Osteocyte (in vitro differentiated cells): ENCODE results near the gene BCL2L14. TPM values are rescaled to one million over a fixed set of nuclear protein-coding genes. Genes with fewer than 3 reads are reported as not detected.

Source experiments
- DNase-seq: peaks from one replicate; pipeline ENCODE4 v3.0.0; 2021; ENCODE audit warnings: mixed read lengths; ENCODE audit not compliant: unreplicated experiment; ENCODE audit errors: extremely low spot score
- H3K27ac Mint-ChIP-seq: one replicate; pipeline ENCODE4 v1.8.0; 2021; ENCODE audit warnings: mild to moderate bottlenecking, mixed read lengths; ENCODE audit not compliant: unreplicated experiment
- H3K27me3 Mint-ChIP-seq: one replicate; pipeline ENCODE4 v1.8.0; 2021; ENCODE audit warnings: mixed read lengths; ENCODE audit not compliant: unreplicated experiment
- H3K36me3 Mint-ChIP-seq: one replicate; pipeline ENCODE4 v1.8.0; 2021; ENCODE audit warnings: mixed read lengths; ENCODE audit not compliant: unreplicated experiment
- H3K4me1 Mint-ChIP-seq: one replicate; pipeline ENCODE4 v1.8.0; 2021; ENCODE audit warnings: mixed read lengths; ENCODE audit not compliant: unreplicated experiment
- H3K4me3 Mint-ChIP-seq: one replicate; pipeline ENCODE4 v1.8.0; 2021; ENCODE audit warnings: mild to moderate bottlenecking, moderate library complexity, mixed read lengths; ENCODE audit not compliant: unreplicated experiment
- H3K9me3 Mint-ChIP-seq: one replicate; pipeline ENCODE4 v1.8.0; 2021; ENCODE audit warnings: mixed read lengths; ENCODE audit not compliant: unreplicated experiment
- CTCF ChIP-seq: fragments of 200-600 bp; sonication (generic); IDR thresholded peaks from 2 replicates; pipeline ENCODE4 v1.5.0; 2021; ENCODE audit warnings: antibody characterized with exemption, mild to moderate bottlenecking, moderate library complexity
- total RNA-seq: library from RNA; stranded (reverse); gene quantifications from 2 replicates; pipeline ENCODE4 v1.2.1, GENCODE V29; 2021

BCL2L14 gene
- total RNA-seq, 1 donor from 2014 or later = not detected

GRCh38 chr12:12039897-12040296 lies 30.8 kb upstream of the BCL2L14 start:
- Mint-ChIP-seq H3K4me3 (no peak overlapping the region), H3K9me3 (no peaks in the 10 kb centered on the region), H3K27ac (no peak overlapping the region), H3K4me1 (no peaks in the 10 kb centered on the region), H3K27me3 (peaks cover 9% of the 10 kb centered on the region), H3K36me3 (peaks cover 2% of the 10 kb centered on the region)
- no peak for TF ChIP-seq CTCF
- DNase-seq = peak; percentile 21

- H3K4me3 Mint-ChIP-seq = no peak overlapping the region
- TF ChIP-seq CTCF = no peak
- H3K27me3 Mint-ChIP-seq = peaks cover 11% of the 10 kb centered on the region
- no peak overlapping the region for H3K27ac Mint-ChIP-seq
- no peaks in the 10 kb centered on the region for H3K4me1 Mint-ChIP-seq
- no peak for DNase-seq
- H3K9me3 Mint-ChIP-seq = no peaks in the 10 kb centered on the region
- H3K36me3 Mint-ChIP-seq = no peaks in the 10 kb centered on the region
These were observed 24.3 kb upstream of the BCL2L14 start for GRCh38 chr12:12046401-12046800.

GRCh38 chr12:12047682-12048081 lies 23.1 kb upstream of the BCL2L14 start:
- Mint-ChIP-seq H3K27me3 (peaks cover 8% of the 10 kb centered on the region), H3K36me3 (no peaks in the 10 kb centered on the region)

GRCh38 chr12:12048266-12048665 lies 22.5 kb upstream of the BCL2L14 start:
- peaks cover 8% of the 10 kb centered on the region for H3K27me3 Mint-ChIP-seq
- H3K4me3 Mint-ChIP-seq = no peak overlapping the region
- no peak overlapping the region for H3K27ac Mint-ChIP-seq
- H3K36me3 Mint-ChIP-seq = no peaks in the 10 kb centered on the region
- no peak for DNase-seq
- H3K9me3 Mint-ChIP-seq = no peaks in the 10 kb centered on the region
- H3K4me1 Mint-ChIP-seq = no peaks in the 10 kb centered on the region
- TF ChIP-seq CTCF = no peak

More at GRCh38 chr12:12047682-12048081, 23.1 kb upstream of the BCL2L14 start:
- no peak overlapping the region for H3K4me3 Mint-ChIP-seq
- no peak overlapping the region for H3K27ac Mint-ChIP-seq
- no peaks in the 10 kb centered on the region for H3K9me3 Mint-ChIP-seq
- no peak for DNase-seq
- TF ChIP-seq CTCF = no peak
- no peaks in the 10 kb centered on the region for H3K4me1 Mint-ChIP-seq

- TF ChIP-seq CTCF = no peak
- Mint-ChIP-seq H3K4me3 (no peak overlapping the region), H3K27me3 (peaks cover 8% of the 10 kb centered on the region), H3K9me3 (no peaks in the 10 kb centered on the region), H3K4me1 (no peaks in the 10 kb centered on the region), H3K36me3 (no peaks in the 10 kb centered on the region), H3K27ac (no peak overlapping the region)
- no peak for DNase-seq
These were observed 22.0 kb upstream of the BCL2L14 start for GRCh38 chr12:12048714-12049113.
